ENCODE measurements around the gene CLEC18C. TPM values are rescaled to one million over a fixed set of nuclear protein-coding genes. Genes with fewer than 3 reads are reported as not detected.
A peak's percentile ranks its signal among the peaks of the same experiment; 100 is the strongest.
"Not testable (repeated sequence)": the region's sequence is repeated elsewhere in the genome, so short reads cannot be mapped to it uniquely, and the experiment has no call there.

The CLEC18C gene
- total RNA-seq, 1 donor from 2014 or later = 0.32 TPM

GRCh38 chr16:70162041-70162451 is 11.5 kb upstream of the CLEC18C start:
- Mint-ChIP-seq H3K4me1 (ENCODE audit: low read depth) (peaks cover 3% of the 10 kb centered on the region), H3K9me3 (no peaks in the 10 kb centered on the region), H3K27me3 (ENCODE audit: low read depth) (no peaks in the 10 kb centered on the region), H3K36me3 (ENCODE audit: low read depth) (peaks cover 7% of the 10 kb centered on the region), H3K27ac (no peak overlapping the region), H3K4me3 (ENCODE audit: low read depth) (no peak overlapping the region)
- intact Hi-C loops (cut with micrococcal nuclease) = no loop called here
- DNase-seq (ENCODE audit: low spot score) = no peak

GRCh38 chr16:70163596-70163995 is 10.0 kb upstream of the CLEC18C start:
- H3K36me3 Mint-ChIP-seq (ENCODE audit: low read depth) = peaks cover 7% of the 10 kb centered on the region
- intact Hi-C loops (cut with micrococcal nuclease) = no loop called here
- peaks cover 3% of the 10 kb centered on the region for H3K4me1 Mint-ChIP-seq (ENCODE audit: low read depth)
- peak; percentile 9 for DNase-seq (ENCODE audit: low spot score)
- H3K27ac Mint-ChIP-seq = no peak overlapping the region
- no peak overlapping the region for H3K4me3 Mint-ChIP-seq (ENCODE audit: low read depth)
- no peaks in the 10 kb centered on the region for H3K27me3 Mint-ChIP-seq (ENCODE audit: low read depth)
- no peaks in the 10 kb centered on the region for H3K9me3 Mint-ChIP-seq

GRCh38 chr16:70166688-70167087 is 6.9 kb upstream of the CLEC18C start:
- H3K9me3 Mint-ChIP-seq; H3K27ac Mint-ChIP-seq; H3K36me3 Mint-ChIP-seq (ENCODE audit: low read depth); H3K4me1 Mint-ChIP-seq (ENCODE audit: low read depth); intact Hi-C loops (cut with micrococcal nuclease); H3K4me3 Mint-ChIP-seq (ENCODE audit: low read depth); H3K27me3 Mint-ChIP-seq (ENCODE audit: low read depth); DNase-seq (ENCODE audit: low spot score): not testable (repeated sequence)

- H3K4me3 Mint-ChIP-seq (ENCODE audit: low read depth); DNase-seq (ENCODE audit: low spot score); H3K36me3 Mint-ChIP-seq (ENCODE audit: low read depth); H3K27me3 Mint-ChIP-seq (ENCODE audit: low read depth); H3K4me1 Mint-ChIP-seq (ENCODE audit: low read depth); H3K27ac Mint-ChIP-seq; intact Hi-C loops (cut with micrococcal nuclease); H3K9me3 Mint-ChIP-seq: not testable (repeated sequence)
Observed at GRCh38 chr16:70173916-70174315, 329 bp downstream of the CLEC18C start.

GRCh38 chr16:70174387-70174932 is 873 bp downstream of the CLEC18C start:
- H3K4me3 Mint-ChIP-seq (ENCODE audit: low read depth); H3K4me1 Mint-ChIP-seq (ENCODE audit: low read depth); H3K9me3 Mint-ChIP-seq; H3K27ac Mint-ChIP-seq; intact Hi-C loops (cut with micrococcal nuclease); DNase-seq (ENCODE audit: low spot score); H3K36me3 Mint-ChIP-seq (ENCODE audit: low read depth); H3K27me3 Mint-ChIP-seq (ENCODE audit: low read depth): not testable (repeated sequence)

- H3K4me3 Mint-ChIP-seq (ENCODE audit: low read depth); H3K27me3 Mint-ChIP-seq (ENCODE audit: low read depth); H3K4me1 Mint-ChIP-seq (ENCODE audit: low read depth); H3K36me3 Mint-ChIP-seq (ENCODE audit: low read depth); H3K27ac Mint-ChIP-seq; H3K9me3 Mint-ChIP-seq; DNase-seq (ENCODE audit: low spot score); intact Hi-C loops (cut with micrococcal nuclease): not testable (repeated sequence)
Observed at GRCh38 chr16:70187858-70188607, 14.4 kb downstream of the CLEC18C start.

GRCh38 chr16:70188608-70188915 is 15.0 kb downstream of the CLEC18C start:
- H3K36me3 Mint-ChIP-seq (ENCODE audit: low read depth); DNase-seq (ENCODE audit: low spot score); intact Hi-C loops (cut with micrococcal nuclease); H3K4me1 Mint-ChIP-seq (ENCODE audit: low read depth); H3K4me3 Mint-ChIP-seq (ENCODE audit: low read depth); H3K9me3 Mint-ChIP-seq; H3K27me3 Mint-ChIP-seq (ENCODE audit: low read depth); H3K27ac Mint-ChIP-seq: not testable (repeated sequence)

GRCh38 chr16:70190574-70190973 is 17.0 kb downstream of the CLEC18C start:
- H3K27me3 Mint-ChIP-seq (ENCODE audit: low read depth); H3K4me3 Mint-ChIP-seq (ENCODE audit: low read depth); intact Hi-C loops (cut with micrococcal nuclease); H3K27ac Mint-ChIP-seq; DNase-seq (ENCODE audit: low spot score); H3K9me3 Mint-ChIP-seq; H3K36me3 Mint-ChIP-seq (ENCODE audit: low read depth); H3K4me1 Mint-ChIP-seq (ENCODE audit: low read depth): not testable (repeated sequence)

- intact Hi-C loops (cut with micrococcal nuclease); H3K27me3 Mint-ChIP-seq (ENCODE audit: low read depth); H3K9me3 Mint-ChIP-seq; H3K4me3 Mint-ChIP-seq (ENCODE audit: low read depth); DNase-seq (ENCODE audit: low spot score); H3K4me1 Mint-ChIP-seq (ENCODE audit: low read depth); H3K27ac Mint-ChIP-seq; H3K36me3 Mint-ChIP-seq (ENCODE audit: low read depth): not testable (repeated sequence)
Observed at GRCh38 chr16:70196683-70197300, 23.2 kb downstream of the CLEC18C start.

- intact Hi-C loops (cut with micrococcal nuclease); H3K27me3 Mint-ChIP-seq (ENCODE audit: low read depth); DNase-seq (ENCODE audit: low spot score); H3K4me3 Mint-ChIP-seq (ENCODE audit: low read depth); H3K9me3 Mint-ChIP-seq; H3K4me1 Mint-ChIP-seq (ENCODE audit: low read depth); H3K27ac Mint-ChIP-seq; H3K36me3 Mint-ChIP-seq (ENCODE audit: low read depth): not testable (repeated sequence)
Observed at GRCh38 chr16:70197611-70198010, 24.0 kb downstream of the CLEC18C start.

- H3K27me3 Mint-ChIP-seq (ENCODE audit: low read depth); intact Hi-C loops (cut with micrococcal nuclease); H3K36me3 Mint-ChIP-seq (ENCODE audit: low read depth); H3K9me3 Mint-ChIP-seq; H3K4me1 Mint-ChIP-seq (ENCODE audit: low read depth); H3K4me3 Mint-ChIP-seq (ENCODE audit: low read depth); H3K27ac Mint-ChIP-seq; DNase-seq (ENCODE audit: low spot score): not testable (repeated sequence)
Observed at GRCh38 chr16:70198230-70198629, 24.6 kb downstream of the CLEC18C start.

GRCh38 chr16:70198666-70199065 is 25.1 kb downstream of the CLEC18C start:
- H3K4me1 Mint-ChIP-seq (ENCODE audit: low read depth); H3K9me3 Mint-ChIP-seq; H3K36me3 Mint-ChIP-seq (ENCODE audit: low read depth); DNase-seq (ENCODE audit: low spot score); H3K27ac Mint-ChIP-seq; intact Hi-C loops (cut with micrococcal nuclease); H3K4me3 Mint-ChIP-seq (ENCODE audit: low read depth); H3K27me3 Mint-ChIP-seq (ENCODE audit: low read depth): not testable (repeated sequence)

- H3K9me3 Mint-ChIP-seq; H3K27me3 Mint-ChIP-seq (ENCODE audit: low read depth); H3K4me3 Mint-ChIP-seq (ENCODE audit: low read depth); intact Hi-C loops (cut with micrococcal nuclease); H3K4me1 Mint-ChIP-seq (ENCODE audit: low read depth); H3K27ac Mint-ChIP-seq; DNase-seq (ENCODE audit: low spot score); H3K36me3 Mint-ChIP-seq (ENCODE audit: low read depth): not testable (repeated sequence)
Observed at GRCh38 chr16:70199170-70199569, 25.6 kb downstream of the CLEC18C start.
